Gastroesophageal sphincter (tissue), 4 donors: ENCODE data around the gene LY6G6D. TPM values are rescaled to one million over a fixed set of nuclear protein-coding genes. Genes with fewer than 3 reads are reported as not detected.

ENCODE experiments used
- ATAC-seq: fragments of 150-250 bp; one replicate; pipeline ENCODE4 v1.9.1; 2016; ENCODE audit warnings: mild to moderate bottlenecking, moderate library complexity
- H3K27ac ChIP-seq, 4 donors: fragments of 200-600 bp; sonication (generic) in 3 of 4; 1 replicate in 3 of 4; 2 replicates in 1 of 4; pipeline ENCODE4 v1.5.1; 2016 to 2019
- H3K27me3 ChIP-seq: fragments of 200-600 bp; sonication (generic); one replicate; pipeline ENCODE4 v1.5.1; 2019
- H3K36me3 ChIP-seq, 2 donors: fragments of 200-600 bp; sonication (generic); one replicate each; pipeline ENCODE4 v1.5.1; 2019; ENCODE audit warnings: control low read depth in 1 of 2
- H3K4me1 ChIP-seq, 3 donors: fragments of 200-600 bp; sonication (generic); 1 replicate in 2 of 3; 2 replicates in 1 of 3; pipeline ENCODE4 v1.5.1; 2016 to 2019; ENCODE audit warnings: control low read depth in 2 of 3
- H3K4me3 ChIP-seq, 2 donors: fragments of 200-600 bp; sonication (generic); one replicate each; pipeline ENCODE4 v1.5.1; 2019; ENCODE audit warnings: mild to moderate bottlenecking in 1 of 2, moderate library complexity in 1 of 2
- H3K9me3 ChIP-seq, 3 donors: fragments of 200-600 bp; sonication (generic); one replicate each; pipeline ENCODE4 v1.5.1; 2017 to 2019; ENCODE audit warnings: control low read depth in 2 of 3
- EP300 ChIP-seq: sonication (generic); formaldehyde crosslinking; IDR thresholded peaks from one replicate; pipeline ENCODE4 v1.6.1; 2017; ENCODE audit warnings: antibody characterized with exemption, mild to moderate bottlenecking
- POLR2A ChIP-seq, 2 donors: fragments of 450-650 bp; IDR thresholded peaks; one replicate each; pipeline ENCODE4 v1.6.1; 2017; ENCODE audit warnings: antibody characterized with exemption in 2 of 2, mild to moderate bottlenecking in 2 of 2, moderate library complexity in 1 of 2
- POLR2AphosphoS5 ChIP-seq: sonication (generic); formaldehyde crosslinking; IDR thresholded peaks from one replicate; pipeline ENCODE4 v1.6.1; 2017; ENCODE audit warnings: antibody characterized with exemption
- WGBS, 2 donors: methylation state at CpG; one replicate each; pipeline ENCODE4 v1.1.5; 2018; ENCODE audit warnings: low coverage in 1 of 2; 5-methylcytosine and 5-hydroxymethylcytosine counted together
- total RNA-seq, 4 donors: library from RNA; depleted of rRNA; stranded (reverse); fragments of >200 nt; gene quantifications; one replicate each; pipeline ENCODE4 v1.1.0, GENCODE V29; 2016
- TF ChIP-seq, protein P1 (sequence below), 4 experiments: fragments of 200-600 bp in 2 of 4; fragments of 450-650 bp in 2 of 4; sonication (generic) in 1 of 4; IDR thresholded peaks; one replicate each; pipeline ENCODE4 v1.5.1; 2017 to 2019; ENCODE audit warnings: antibody characterized with exemption in 4 of 4, mild to moderate bottlenecking in 2 of 4, moderate library complexity in 2 of 4

The LY6G6D gene
- total RNA-seq, 4 donors from 2014 or later = not detected

DNA sequence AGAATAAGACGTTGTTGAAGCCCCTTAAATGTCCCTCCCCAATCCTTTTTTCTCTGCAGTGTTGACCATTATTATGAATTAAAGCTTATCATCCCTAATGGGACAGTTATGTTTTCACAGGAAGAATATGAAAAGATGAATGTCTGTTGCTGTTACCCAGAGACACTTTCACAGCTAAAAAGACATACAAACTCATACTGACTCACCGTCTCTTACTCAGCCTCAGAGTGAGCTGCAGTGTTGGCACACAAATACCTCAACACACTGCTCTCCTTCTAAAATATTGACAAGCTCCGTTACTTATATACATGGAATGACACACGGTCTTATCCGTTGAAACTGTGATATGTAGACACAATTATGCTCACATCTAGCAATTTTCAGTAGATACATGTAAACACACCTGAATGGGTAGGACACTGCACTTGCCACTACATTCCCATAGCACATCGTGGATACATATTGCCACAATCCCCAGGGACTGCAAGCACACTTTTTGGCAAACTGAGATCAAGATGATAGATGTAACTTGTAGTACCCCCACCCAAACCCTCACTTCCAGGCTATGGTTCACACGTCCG, 37.7 kb downstream of the LY6G6D start:
- 32 to 56% methylated on average over 6 of the region's 8 CpGs for WGBS, 2 donors

DNA sequence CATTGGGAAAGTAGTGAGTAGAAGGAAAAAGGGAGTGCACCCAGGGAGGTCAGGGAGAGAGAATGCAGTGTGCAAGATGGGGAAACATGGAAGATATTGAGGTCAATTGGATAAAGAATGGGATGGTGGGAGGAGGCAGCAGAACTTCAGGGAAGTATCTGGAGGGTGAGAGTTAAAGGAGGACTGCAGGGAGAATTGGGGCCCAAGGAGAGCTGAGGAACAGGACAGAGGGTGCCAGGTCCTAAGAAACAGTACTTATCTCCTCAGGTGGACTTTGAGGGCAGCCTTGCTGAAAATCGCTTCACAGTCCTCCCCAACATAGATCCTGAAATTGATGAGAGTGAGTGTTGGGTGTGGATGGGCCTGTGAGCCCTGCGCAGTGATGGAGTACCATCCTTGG, 43.1 kb downstream of the LY6G6D start:
- no peaks in the 10 kb centered on the region for H3K9me3 ChIP-seq
- no peaks in the 10 kb centered on the region for H3K27me3 ChIP-seq
- H3K36me3 ChIP-seq = peaks cover 0 to 25% of the 10 kb centered on the region in 2 donors
- 100% methylated on average over 1 to 2 of the region's 2 CpGs for WGBS, 2 donors
- H3K4me3 ChIP-seq = no peak overlapping the region
- H3K4me1 ChIP-seq = peaks cover 0 to 2% (median 0%) of the 10 kb centered on the region in 3 donors
- no peak for ATAC-seq
- TF ChIP-seq EP300 (no peak), POLR2AphosphoS5 (no peak), POLR2A (IDR thresholded peaks at IDR 0.05) (no peak)
- TF ChIP-seq, protein P1, sequence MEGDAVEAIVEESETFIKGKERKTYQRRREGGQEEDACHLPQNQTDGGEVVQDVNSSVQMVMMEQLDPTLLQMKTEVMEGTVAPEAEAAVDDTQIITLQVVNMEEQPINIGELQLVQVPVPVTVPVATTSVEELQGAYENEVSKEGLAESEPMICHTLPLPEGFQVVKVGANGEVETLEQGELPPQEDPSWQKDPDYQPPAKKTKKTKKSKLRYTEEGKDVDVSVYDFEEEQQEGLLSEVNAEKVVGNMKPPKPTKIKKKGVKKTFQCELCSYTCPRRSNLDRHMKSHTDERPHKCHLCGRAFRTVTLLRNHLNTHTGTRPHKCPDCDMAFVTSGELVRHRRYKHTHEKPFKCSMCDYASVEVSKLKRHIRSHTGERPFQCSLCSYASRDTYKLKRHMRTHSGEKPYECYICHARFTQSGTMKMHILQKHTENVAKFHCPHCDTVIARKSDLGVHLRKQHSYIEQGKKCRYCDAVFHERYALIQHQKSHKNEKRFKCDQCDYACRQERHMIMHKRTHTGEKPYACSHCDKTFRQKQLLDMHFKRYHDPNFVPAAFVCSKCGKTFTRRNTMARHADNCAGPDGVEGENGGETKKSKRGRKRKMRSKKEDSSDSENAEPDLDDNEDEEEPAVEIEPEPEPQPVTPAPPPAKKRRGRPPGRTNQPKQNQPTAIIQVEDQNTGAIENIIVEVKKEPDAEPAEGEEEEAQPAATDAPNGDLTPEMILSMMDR (IDR thresholded peaks at IDR 0.05) = no peak
- H3K27ac ChIP-seq = no peak overlapping the region

More for the DNA sequence above, 37.7 kb downstream of the LY6G6D start:
- H3K4me3 ChIP-seq = no peak overlapping the region
- no peaks in the 10 kb centered on the region for H3K4me1 ChIP-seq
- H3K9me3 ChIP-seq = no peaks in the 10 kb centered on the region
- H3K36me3 ChIP-seq = no peaks in the 10 kb centered on the region
- no peaks in the 10 kb centered on the region for H3K27me3 ChIP-seq
- no peak for ATAC-seq
- TF ChIP-seq EP300 = no peak
- no peak for TF ChIP-seq POLR2AphosphoS5
- H3K27ac ChIP-seq = no peak overlapping the region

DNA sequence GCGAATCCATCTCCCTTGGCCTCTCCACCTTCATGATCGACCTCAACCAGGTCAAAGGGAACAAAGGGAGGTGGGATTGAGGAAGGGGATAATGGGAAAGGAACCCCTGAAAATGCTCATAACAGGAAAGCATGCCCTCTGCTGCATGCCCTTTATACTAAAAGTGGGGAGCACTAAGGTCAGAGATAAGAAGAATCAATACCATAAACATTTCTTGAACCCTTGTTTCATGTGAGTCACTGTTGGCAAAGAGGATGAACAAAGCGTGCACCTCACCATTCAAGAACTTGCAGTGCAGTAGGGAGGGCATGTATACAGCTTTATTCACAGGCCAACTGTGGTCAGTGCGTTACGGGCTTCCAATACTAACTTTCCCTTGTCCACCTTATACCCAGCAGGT, 45.6 kb downstream of the LY6G6D start:
- Histone ChIP-seq H3K4me3 (no peak overlapping the region), H3K27ac (no peak overlapping the region), H3K36me3 (peaks cover 0 to 25% of the 10 kb centered on the region in 2 donors), H3K27me3 (no peaks in the 10 kb centered on the region), H3K9me3 (no peaks in the 10 kb centered on the region), H3K4me1 (peaks cover 0 to 10% (median 0%) of the 10 kb centered on the region in 3 donors)
- 95 to 96% methylated on average over 3 to 4 of the region's 5 CpGs for WGBS, 2 donors
- no peak for ATAC-seq
- TF ChIP-seq POLR2A (IDR thresholded peaks at IDR 0.05) = no peak
- TF ChIP-seq, protein P1 (IDR thresholded peaks at IDR 0.05) = no peak
- no peak for TF ChIP-seq POLR2AphosphoS5
- TF ChIP-seq EP300 = no peak

DNA sequence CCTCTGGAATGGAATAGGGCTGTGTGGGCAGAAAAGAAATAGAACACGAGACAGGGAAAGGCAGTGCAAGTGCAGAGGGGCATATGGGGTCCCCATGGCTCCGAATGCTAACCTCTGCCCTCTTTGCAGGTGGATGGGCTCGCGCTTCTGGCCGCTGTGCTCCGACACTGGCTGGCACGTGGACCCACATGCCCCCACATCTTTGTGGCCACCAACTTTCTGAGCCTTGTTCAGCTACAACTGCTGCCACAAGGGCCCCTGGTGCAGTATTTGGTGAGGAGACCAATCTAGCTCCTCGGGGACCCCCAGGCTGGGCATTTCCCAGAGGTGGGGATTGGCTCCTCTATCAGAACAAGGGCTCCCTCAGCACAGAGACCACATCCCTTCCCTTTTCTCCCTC, 46.2 kb downstream of the LY6G6D start:
- Histone ChIP-seq H3K36me3 (peaks cover 0 to 25% of the 10 kb centered on the region in 2 donors), H3K4me1 (peaks cover 0 to 15% (median 1%) of the 10 kb centered on the region in 3 donors), H3K27me3 (no peaks in the 10 kb centered on the region), H3K27ac (no peak overlapping the region), H3K9me3 (no peaks in the 10 kb centered on the region), H3K4me3 (no peak overlapping the region)
- TF ChIP-seq EP300 = no peak
- TF ChIP-seq, protein P1 (IDR thresholded peaks at IDR 0.05) = no peak
- TF ChIP-seq POLR2AphosphoS5 = no peak
- 92 to 94% methylated on average over 6 to 7 of the region's 8 CpGs for WGBS, 2 donors
- ATAC-seq = no peak

DNA sequence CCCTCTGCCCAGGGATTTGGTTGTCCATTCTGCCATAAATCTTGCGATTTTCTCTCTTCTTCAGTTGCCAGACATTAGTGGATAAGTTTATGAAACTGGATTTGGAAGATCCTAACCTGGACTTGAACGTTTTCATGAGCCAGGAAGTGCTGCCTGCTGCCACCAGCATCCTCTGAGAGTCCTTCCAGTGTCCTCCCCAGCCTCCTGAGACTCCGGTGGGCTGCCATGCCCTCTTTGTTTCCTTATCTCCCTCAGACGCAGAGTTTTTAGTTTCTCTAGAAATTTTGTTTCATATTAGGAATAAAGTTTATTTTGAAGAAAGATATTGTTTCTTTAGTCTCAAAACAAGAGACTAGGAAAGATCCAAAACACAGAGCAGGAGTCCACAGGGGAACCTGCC, 47.2 kb downstream of the LY6G6D start, which contains the start of gene SAPCD1:
TSS of gene SAPCD1 (plus strand) at position 301 of the 400 bp plus-strand sequence. CDS start 399 bp downstream, outside the sequence.
- peaks cover 0 to 19% (median 3%) of the 10 kb centered on the region in 3 donors for H3K4me1 ChIP-seq
- H3K36me3 ChIP-seq = peaks cover 0 to 25% of the 10 kb centered on the region in 2 donors
- H3K4me3 ChIP-seq = no peak within 1 kb of the TSS
- ATAC-seq = no peak
- TF ChIP-seq POLR2AphosphoS5 (no peak), EP300 (no peak), POLR2A (IDR thresholded peaks at IDR 0.05) (no peak)
- TF ChIP-seq, protein P1 (IDR thresholded peaks at IDR 0.05) = no peak
- no peak within 1 kb of the TSS for H3K27ac ChIP-seq
- H3K27me3 ChIP-seq = no peaks in the 10 kb centered on the region
- WGBS, 2 donors = 64 to 67% methylated on average over 2 to 4 of the region's 4 CpGs
- no peaks in the 10 kb centered on the region for H3K9me3 ChIP-seq
